Measurements from ENCODE around the gene UROC1. TPM values are rescaled to one million over a fixed set of nuclear protein-coding genes. Genes with fewer than 3 reads are reported as not detected.

UROC1 gene
- total RNA-seq, 2 donors from 2014 or later: not detected

DNA sequence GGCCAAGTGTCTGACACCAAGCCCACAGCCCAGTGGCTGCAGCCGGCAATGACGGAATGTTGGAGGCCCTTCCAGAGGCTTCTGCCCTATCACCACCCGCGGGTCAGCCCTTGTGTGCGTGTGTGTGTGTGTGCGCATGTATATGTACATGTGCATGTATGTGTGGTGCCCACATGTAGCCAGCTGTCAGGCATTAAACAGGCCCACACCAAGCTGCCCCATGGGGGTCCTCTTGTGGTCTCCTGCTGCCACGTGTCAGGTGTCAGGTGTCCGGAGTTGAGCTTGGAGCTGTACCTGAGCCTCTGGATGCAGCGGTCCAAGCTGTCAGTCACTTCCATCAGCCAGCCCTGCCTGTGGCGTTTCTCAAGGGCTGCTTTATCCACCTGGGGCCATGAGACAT is 13.9 kb downstream of the UROC1 start:
- H3K36me3 ChIP-seq (replicated peaks in 1 of 2; ENCODE audit: insufficient read depth in 1 of 2, low read depth in 2 of 2): no peaks in the 10 kb centered on the region
- H3K4me3 ChIP-seq: no peak overlapping the region
- no peaks in the 10 kb centered on the region for H3K4me1 ChIP-seq
- intact Hi-C loops (cut with DNase I): no loop called here
- no peaks in the 10 kb centered on the region for H3K9me3 ChIP-seq
- DNase-seq: no peak
- no peaks in the 10 kb centered on the region for H3K27me3 ChIP-seq
- no peak overlapping the region for H3K27ac ChIP-seq
- no peak for ATAC-seq
- no peak for TF ChIP-seq POLR2A (IDR thresholded peaks at IDR 0.05)
- TF ChIP-seq, protein P1, sequence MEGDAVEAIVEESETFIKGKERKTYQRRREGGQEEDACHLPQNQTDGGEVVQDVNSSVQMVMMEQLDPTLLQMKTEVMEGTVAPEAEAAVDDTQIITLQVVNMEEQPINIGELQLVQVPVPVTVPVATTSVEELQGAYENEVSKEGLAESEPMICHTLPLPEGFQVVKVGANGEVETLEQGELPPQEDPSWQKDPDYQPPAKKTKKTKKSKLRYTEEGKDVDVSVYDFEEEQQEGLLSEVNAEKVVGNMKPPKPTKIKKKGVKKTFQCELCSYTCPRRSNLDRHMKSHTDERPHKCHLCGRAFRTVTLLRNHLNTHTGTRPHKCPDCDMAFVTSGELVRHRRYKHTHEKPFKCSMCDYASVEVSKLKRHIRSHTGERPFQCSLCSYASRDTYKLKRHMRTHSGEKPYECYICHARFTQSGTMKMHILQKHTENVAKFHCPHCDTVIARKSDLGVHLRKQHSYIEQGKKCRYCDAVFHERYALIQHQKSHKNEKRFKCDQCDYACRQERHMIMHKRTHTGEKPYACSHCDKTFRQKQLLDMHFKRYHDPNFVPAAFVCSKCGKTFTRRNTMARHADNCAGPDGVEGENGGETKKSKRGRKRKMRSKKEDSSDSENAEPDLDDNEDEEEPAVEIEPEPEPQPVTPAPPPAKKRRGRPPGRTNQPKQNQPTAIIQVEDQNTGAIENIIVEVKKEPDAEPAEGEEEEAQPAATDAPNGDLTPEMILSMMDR (IDR thresholded peaks at IDR 0.05): no peak
- 74 to 78% methylated on average over 8 to 10 of the region's 10 CpGs for WGBS, 2 donors

DNA sequence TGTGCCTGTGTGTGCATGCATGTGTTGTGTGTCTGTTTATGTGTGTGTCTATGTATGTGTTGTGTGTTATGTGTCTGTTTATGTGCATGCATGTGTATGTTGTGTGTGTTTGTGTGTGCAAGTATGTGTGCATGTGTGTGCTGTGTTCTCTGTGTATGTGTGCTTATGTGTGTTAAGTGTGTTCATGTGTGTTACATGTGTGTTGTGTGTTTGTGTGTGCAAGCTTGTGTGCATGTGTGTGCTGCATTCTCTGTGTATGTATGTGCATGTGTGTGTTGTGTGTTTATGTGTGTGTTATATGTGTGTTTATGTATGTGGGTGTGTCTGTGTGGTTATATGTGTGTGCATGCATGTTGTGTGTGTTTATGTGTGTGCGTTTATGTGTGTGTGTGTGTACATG is 14.9 kb downstream of the UROC1 start:
- 81 to 91% methylated on average over 1 of the region's 1 CpG for WGBS, 2 donors
- DNase-seq (no peak), ATAC-seq (no peak)
- Histone ChIP-seq H3K27ac (no peak overlapping the region), H3K4me1 (no peaks in the 10 kb centered on the region), H3K4me3 (no peak overlapping the region), H3K36me3 (replicated peaks in 1 of 2; ENCODE audit: insufficient read depth in 1 of 2, low read depth in 2 of 2) (no peaks in the 10 kb centered on the region), H3K27me3 (no peaks in the 10 kb centered on the region), H3K9me3 (no peaks in the 10 kb centered on the region)
- TF ChIP-seq POLR2A (IDR thresholded peaks at IDR 0.05): no peak
- TF ChIP-seq, protein P1 (IDR thresholded peaks at IDR 0.05): no peak
- intact Hi-C loops (cut with DNase I): no loop called here

DNA sequence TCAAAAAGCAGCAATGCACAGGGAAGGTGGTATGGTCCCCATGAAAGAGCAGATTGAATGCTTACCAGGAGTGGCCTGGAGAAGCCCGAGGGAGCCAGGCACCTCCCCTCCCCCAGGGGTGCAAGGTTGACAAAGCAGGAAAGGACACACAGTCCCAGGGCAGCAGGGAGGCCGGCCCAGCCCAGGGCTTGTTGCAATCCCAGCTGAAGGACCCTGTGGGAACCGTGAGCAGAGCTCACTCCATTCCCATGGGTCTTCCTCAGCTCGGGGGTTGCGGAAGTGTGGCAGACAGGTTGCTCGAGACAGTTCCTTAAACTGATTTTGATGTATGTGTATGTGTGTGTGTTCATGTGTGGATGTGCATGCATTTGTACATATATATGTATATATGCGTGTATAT is 15.8 kb downstream of the UROC1 start:
- 59 to 67% methylated on average over 6 to 7 of the region's 7 CpGs for WGBS, 2 donors
- no peak for DNase-seq
- no peaks in the 10 kb centered on the region for H3K27me3 ChIP-seq
- H3K27ac ChIP-seq: no peak overlapping the region
- intact Hi-C loops (cut with DNase I): no loop called here
- H3K4me3 ChIP-seq: no peak overlapping the region
- H3K4me1 ChIP-seq: no peaks in the 10 kb centered on the region
- no peak for TF ChIP-seq POLR2A (IDR thresholded peaks at IDR 0.05)
- TF ChIP-seq, protein P1 (IDR thresholded peaks at IDR 0.05): no peak
- H3K36me3 ChIP-seq (replicated peaks in 1 of 2; ENCODE audit: insufficient read depth in 1 of 2, low read depth in 2 of 2): no peaks in the 10 kb centered on the region
- ATAC-seq: no peak
- H3K9me3 ChIP-seq: no peaks in the 10 kb centered on the region

DNA sequence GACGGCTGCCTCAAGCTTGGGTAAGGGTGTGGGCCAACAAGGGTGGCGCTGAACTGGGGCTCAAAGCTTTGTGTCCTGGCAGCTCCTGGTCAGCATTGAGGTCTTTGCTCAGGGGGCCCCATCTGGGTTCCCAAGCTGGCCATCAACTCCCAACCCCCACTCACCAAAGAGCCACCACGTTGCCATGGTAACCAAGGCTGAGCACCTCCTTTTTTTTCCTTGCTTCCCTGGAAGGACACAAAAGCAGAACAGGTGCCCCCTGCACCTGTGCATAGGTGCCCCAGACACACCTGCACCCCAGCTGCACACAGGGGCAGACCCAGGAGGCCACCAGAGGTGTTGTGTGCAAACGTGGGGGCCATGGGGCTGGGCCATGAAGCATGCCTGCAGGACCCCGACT is 16.5 kb downstream of the UROC1 start:
- no peak for ATAC-seq
- intact Hi-C loops (cut with DNase I): no loop called here
- no peak overlapping the region for H3K4me3 ChIP-seq
- no peaks in the 10 kb centered on the region for H3K4me1 ChIP-seq
- WGBS, 2 donors: 55 to 57% methylated on average over 4 to 5 of the region's 5 CpGs
- DNase-seq: no peak
- H3K36me3 ChIP-seq (replicated peaks in 1 of 2; ENCODE audit: insufficient read depth in 1 of 2, low read depth in 2 of 2): no peaks in the 10 kb centered on the region
- TF ChIP-seq, protein P1 (IDR thresholded peaks at IDR 0.05): no peak
- TF ChIP-seq POLR2A (IDR thresholded peaks at IDR 0.05): no peak
- H3K27me3 ChIP-seq: no peaks in the 10 kb centered on the region
- H3K27ac ChIP-seq: no peak overlapping the region
- no peaks in the 10 kb centered on the region for H3K9me3 ChIP-seq

DNA sequence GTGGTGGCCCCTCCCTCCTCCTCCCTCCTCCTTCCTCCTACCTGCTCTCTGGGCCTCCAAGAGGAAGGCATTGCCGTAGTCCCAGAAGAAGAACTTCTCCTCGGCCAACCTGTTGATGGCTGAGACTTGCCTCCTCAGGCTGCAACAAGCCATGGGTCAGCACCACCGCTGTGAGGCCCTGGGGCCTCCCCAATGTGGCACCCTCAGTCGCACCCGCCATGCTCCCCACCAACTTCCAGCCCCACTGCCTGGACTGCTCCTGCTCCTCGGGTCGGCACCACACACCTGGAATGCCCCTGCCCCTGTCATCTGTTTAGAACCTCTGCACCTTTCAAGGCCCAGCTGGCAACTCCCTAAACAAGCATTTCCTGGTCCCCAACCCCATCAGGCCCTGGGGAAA is 17.6 kb downstream of the UROC1 start:
- TF ChIP-seq, protein P1 (IDR thresholded peaks at IDR 0.05): no peak
- TF ChIP-seq POLR2A (IDR thresholded peaks at IDR 0.05): no peak
- intact Hi-C loops (cut with DNase I): no loop called here

More for the DNA sequence above, 17.6 kb downstream of the UROC1 start:
- Histone ChIP-seq H3K4me1 (no peaks in the 10 kb centered on the region), H3K4me3 (no peak overlapping the region), H3K9me3 (no peaks in the 10 kb centered on the region), H3K27me3 (no peaks in the 10 kb centered on the region), H3K27ac (no peak overlapping the region), H3K36me3 (replicated peaks in 1 of 2; ENCODE audit: insufficient read depth in 1 of 2, low read depth in 2 of 2) (no peaks in the 10 kb centered on the region)
- DNase-seq (no peak), ATAC-seq (no peak)
- 70 to 91% methylated on average over 5 to 6 of the region's 7 CpGs for WGBS, 2 donors

Data from body of pancreas (tissue), 4 donors.